Activated T-cell treated with anti-CD3 and anti-CD28 coated beads, Interleukin-2, amount 50 U/mL, for 4 hours (primary cell): Measurements from ENCODE around the gene TMEM245. TPM values are rescaled to one million over a fixed set of nuclear protein-coding genes. Genes with fewer than 3 reads are reported as not detected.
A peak's percentile ranks its signal among the peaks of the same experiment; 100 is the strongest.

Experiments
- ATAC-seq, 2 donors: fragments of 200-7000 bp; cut with Tn5 transposase; one replicate each; pipeline ENCODE4 v1.10.0; 2021
- DNase-seq: peaks from one replicate; pipeline ENCODE4 v3.0.0-alpha.2; 2020
- H3K27me3 Mint-ChIP-seq: one replicate; pipeline ENCODE4 v1.8.0; 2021; ENCODE audit warnings: low read depth, mixed read lengths
- H3K36me3 Mint-ChIP-seq: one replicate; pipeline ENCODE4 v1.8.0; 2022; ENCODE audit warnings: mixed read lengths; ENCODE audit not compliant: insufficient read depth
- H3K4me1 Mint-ChIP-seq: one replicate; pipeline ENCODE4 v1.8.0; 2021; ENCODE audit warnings: low read depth, mixed read lengths
- H3K4me3 Mint-ChIP-seq: one replicate; pipeline ENCODE4 v1.8.0; 2021; ENCODE audit warnings: mild to moderate bottlenecking, moderate library complexity, mixed read lengths
- H3K9me3 Mint-ChIP-seq: one replicate; pipeline ENCODE4 v1.8.0; 2021; ENCODE audit warnings: mixed read lengths
- total RNA-seq, 3 donors: library from RNA; stranded (reverse); gene quantifications; one replicate each; pipeline ENCODE4 v1.2.1, GENCODE V29; 2021

Gene TMEM245
- total RNA-seq, 3 donors from 2014 or later, result 18.7 to 19.6 (median 19.0) TPM

GRCh38 chr9:109120204-109120789 is 550 bp upstream of the TMEM245 start:
- Mint-ChIP-seq H3K4me1 (peaks cover 28% of the 10 kb centered on the region), H3K4me3 (peak overlapping the region; percentile 92), H3K36me3 (peaks cover 5% of the 10 kb centered on the region), H3K9me3 (no peaks in the 10 kb centered on the region), H3K27me3 (no peaks in the 10 kb centered on the region)
- DNase-seq (no peak), ATAC-seq (no peak)

- H3K36me3 Mint-ChIP-seq, result peaks cover 13% of the 10 kb centered on the region
- ATAC-seq (no peak), DNase-seq (no peak)
- H3K9me3 Mint-ChIP-seq, result no peaks in the 10 kb centered on the region
- no peaks in the 10 kb centered on the region for H3K27me3 Mint-ChIP-seq
- H3K4me1 Mint-ChIP-seq, result peaks cover 41% of the 10 kb centered on the region
- peak overlapping the region; percentile 92 for H3K4me3 Mint-ChIP-seq
Observed at GRCh38 chr9:109118808-109119438, 824 bp downstream of the TMEM245 start.

GRCh38 chr9:109117856-109118807 is 1.6 kb downstream of the TMEM245 start:
- H3K9me3 Mint-ChIP-seq, result no peaks in the 10 kb centered on the region
- H3K4me3 Mint-ChIP-seq, result peak overlapping the region; percentile 92
- ATAC-seq (peak; percentile 39 to 41), DNase-seq (peak; percentile 42)
- H3K36me3 Mint-ChIP-seq, result peaks cover 13% of the 10 kb centered on the region
- no peaks in the 10 kb centered on the region for H3K27me3 Mint-ChIP-seq
- H3K4me1 Mint-ChIP-seq, result peaks cover 49% of the 10 kb centered on the region

GRCh38 chr9:109115931-109116526 is 3.7 kb downstream of the TMEM245 start:
- Mint-ChIP-seq H3K9me3 (no peaks in the 10 kb centered on the region), H3K27me3 (no peaks in the 10 kb centered on the region), H3K4me1 (peaks cover 68% of the 10 kb centered on the region), H3K4me3 (peak overlapping the region; percentile 26), H3K36me3 (peaks cover 13% of the 10 kb centered on the region)
- ATAC-seq, result no peak
- DNase-seq, result no peak

- peak; percentile 4 to 12 for ATAC-seq
- H3K27me3 Mint-ChIP-seq, result no peaks in the 10 kb centered on the region
- peaks cover 13% of the 10 kb centered on the region for H3K36me3 Mint-ChIP-seq
- DNase-seq, result no peak
- H3K4me1 Mint-ChIP-seq, result peaks cover 79% of the 10 kb centered on the region
- H3K4me3 Mint-ChIP-seq, result peak overlapping the region; percentile 51
- no peaks in the 10 kb centered on the region for H3K9me3 Mint-ChIP-seq
Observed at GRCh38 chr9:109114670-109115069, 5.1 kb downstream of the TMEM245 start.

GRCh38 chr9:109113892-109114609 is 5.7 kb downstream of the TMEM245 start:
- Mint-ChIP-seq H3K4me3 (peak overlapping the region; percentile 51), H3K9me3 (no peaks in the 10 kb centered on the region), H3K4me1 (peaks cover 84% of the 10 kb centered on the region), H3K27me3 (no peaks in the 10 kb centered on the region), H3K36me3 (peaks cover 13% of the 10 kb centered on the region)
- DNase-seq, result no peak
- no peak for ATAC-seq

GRCh38 chr9:109113254-109113653 is 6.5 kb downstream of the TMEM245 start:
- DNase-seq (no peak), ATAC-seq (no peak)
- Mint-ChIP-seq H3K9me3 (no peaks in the 10 kb centered on the region), H3K27me3 (no peaks in the 10 kb centered on the region), H3K4me1 (peaks cover 88% of the 10 kb centered on the region), H3K36me3 (peaks cover 13% of the 10 kb centered on the region), H3K4me3 (no peak overlapping the region)

- no peak for DNase-seq
- Mint-ChIP-seq H3K27me3 (no peaks in the 10 kb centered on the region), H3K4me3 (peak overlapping the region; percentile 53), H3K4me1 (peaks cover 83% of the 10 kb centered on the region), H3K9me3 (no peaks in the 10 kb centered on the region), H3K36me3 (peaks cover 9% of the 10 kb centered on the region)
- peak; percentile 70 to 76 for ATAC-seq
Observed at GRCh38 chr9:109110329-109111021, 9.3 kb downstream of the TMEM245 start.

GRCh38 chr9:109109967-109110328 is 9.8 kb downstream of the TMEM245 start:
- peak overlapping the region; percentile 53 for H3K4me3 Mint-ChIP-seq
- peaks cover 14% of the 10 kb centered on the region for H3K36me3 Mint-ChIP-seq
- DNase-seq, result no peak
- H3K9me3 Mint-ChIP-seq, result no peaks in the 10 kb centered on the region
- no peak for ATAC-seq
- H3K27me3 Mint-ChIP-seq, result no peaks in the 10 kb centered on the region
- H3K4me1 Mint-ChIP-seq, result peaks cover 80% of the 10 kb centered on the region

- Mint-ChIP-seq H3K27me3 (no peaks in the 10 kb centered on the region), H3K4me3 (no peak overlapping the region), H3K4me1 (peaks cover 69% of the 10 kb centered on the region), H3K36me3 (peaks cover 15% of the 10 kb centered on the region), H3K9me3 (no peaks in the 10 kb centered on the region)
- no peak for ATAC-seq
- no peak for DNase-seq
Observed at GRCh38 chr9:109108318-109108717, 11.4 kb downstream of the TMEM245 start.

GRCh38 chr9:109107402-109108240 is 12.1 kb downstream of the TMEM245 start:
- ATAC-seq, result peak; percentile 79 to 88
- H3K4me1 Mint-ChIP-seq, result peaks cover 68% of the 10 kb centered on the region
- DNase-seq, result no peak
- no peaks in the 10 kb centered on the region for H3K27me3 Mint-ChIP-seq
- peaks cover 4% of the 10 kb centered on the region for H3K9me3 Mint-ChIP-seq
- H3K4me3 Mint-ChIP-seq, result peak overlapping the region; percentile 37
- H3K36me3 Mint-ChIP-seq, result peaks cover 22% of the 10 kb centered on the region

GRCh38 chr9:109101810-109102209 is 17.9 kb downstream of the TMEM245 start:
- Mint-ChIP-seq H3K9me3 (peaks cover 4% of the 10 kb centered on the region), H3K4me3 (peak overlapping the region; percentile 52), H3K27me3 (no peaks in the 10 kb centered on the region), H3K4me1 (peaks cover 66% of the 10 kb centered on the region), H3K36me3 (peaks cover 27% of the 10 kb centered on the region)
- DNase-seq (no peak), ATAC-seq (peak; percentile 89 to 92)
